ENCODE measurements around the gene TICRR.

TICRR gene

GRCh38 chr15:89668171-89668570, 92.9 kb downstream of the TICRR start:
- Histone ChIP-seq H3K4me2 (no peak overlapping the region), H3K4me1 (peaks cover 23% of the 10 kb centered on the region), H3K27me3 (peaks cover 32% of the 10 kb centered on the region), H3K4me3 (no peak overlapping the region), H3K9me3 (no peaks in the 10 kb centered on the region), H3K36me3 (no peaks in the 10 kb centered on the region), H4K20me1 (peaks cover 7% of the 10 kb centered on the region; the same call in 1 of the 2 replicates), H3K9ac (no peak overlapping the region), H3K27ac (no peak overlapping the region)
- no peak for TF ChIP-seq Cebpa-rat (IDR thresholded peaks at IDR 0.05)

- no peak for TF ChIP-seq Cebpa-rat (IDR thresholded peaks at IDR 0.05)
- no peak overlapping the region for H3K27ac ChIP-seq
- H3K4me1 ChIP-seq, result peaks cover 27% of the 10 kb centered on the region
- no peak overlapping the region for H3K4me3 ChIP-seq
- H3K36me3 ChIP-seq, result no peaks in the 10 kb centered on the region
- H3K9ac ChIP-seq, result no peak overlapping the region
- no peak overlapping the region for H3K4me2 ChIP-seq
- peaks cover 7% of the 10 kb centered on the region; the same call in 1 of the 2 replicates for H4K20me1 ChIP-seq
- H3K9me3 ChIP-seq, result no peaks in the 10 kb centered on the region
- H3K27me3 ChIP-seq, result peaks cover 29% of the 10 kb centered on the region
Measured at GRCh38 chr15:89669309-89669865, 94.1 kb downstream of the TICRR start.

- Histone ChIP-seq H3K9ac (no peak overlapping the region), H3K36me3 (no peaks in the 10 kb centered on the region), H4K20me1 (peaks cover 7% of the 10 kb centered on the region; the same call in 1 of the 2 replicates), H3K4me3 (no peak overlapping the region), H3K27me3 (peaks cover 24% of the 10 kb centered on the region), H3K4me2 (no peak overlapping the region), H3K27ac (no peak overlapping the region), H3K9me3 (no peaks in the 10 kb centered on the region), H3K4me1 (peaks cover 21% of the 10 kb centered on the region)
- TF ChIP-seq Cebpa-rat (IDR thresholded peaks at IDR 0.05), result no peak
Measured at GRCh38 chr15:89669941-89670340, 94.7 kb downstream of the TICRR start.

GRCh38 chr15:89670971-89671560, 95.8 kb downstream of the TICRR start:
- Histone ChIP-seq H4K20me1 (peaks cover 3% of the 10 kb centered on the region; the same call in 1 of the 2 replicates), H3K4me2 (no peak overlapping the region), H3K36me3 (no peaks in the 10 kb centered on the region), H3K4me3 (no peak overlapping the region), H3K9ac (no peak overlapping the region), H3K9me3 (no peaks in the 10 kb centered on the region), H3K4me1 (peaks cover 10% of the 10 kb centered on the region), H3K27ac (no peak overlapping the region), H3K27me3 (peaks cover 13% of the 10 kb centered on the region)
- no peak for TF ChIP-seq Cebpa-rat (IDR thresholded peaks at IDR 0.05)

- Histone ChIP-seq H3K27me3 (peaks cover 6% of the 10 kb centered on the region; the same call in 1 of the 2 replicates), H3K4me3 (no peak overlapping the region), H3K27ac (no peak overlapping the region), H3K4me1 (peaks cover 7% of the 10 kb centered on the region; the same call in 1 of the 2 replicates), H3K9ac (no peak overlapping the region), H3K9me3 (no peaks in the 10 kb centered on the region), H3K36me3 (no peaks in the 10 kb centered on the region), H3K4me2 (no peak overlapping the region), H4K20me1 (no peaks in the 10 kb centered on the region)
- TF ChIP-seq Cebpa-rat (IDR thresholded peaks at IDR 0.05), result no peak
Measured at GRCh38 chr15:89671687-89672086, 96.4 kb downstream of the TICRR start.

GRCh38 chr15:89672221-89673164, 97.2 kb downstream of the TICRR start:
- no peak overlapping the region for H3K4me3 ChIP-seq

GRCh38 chr15:89673165-89673512, 97.9 kb downstream of the TICRR start:
- Histone ChIP-seq H3K36me3 (no peaks in the 10 kb centered on the region), H3K27me3 (no peaks in the 10 kb centered on the region), H4K20me1 (no peaks in the 10 kb centered on the region), H3K9ac (no peak overlapping the region), H3K27ac (no peak overlapping the region), H3K4me1 (peaks cover 7% of the 10 kb centered on the region; the same call in 1 of the 2 replicates), H3K4me3 (no peak overlapping the region), H3K4me2 (no peak overlapping the region), H3K9me3 (no peaks in the 10 kb centered on the region)
- TF ChIP-seq Cebpa-rat (IDR thresholded peaks at IDR 0.05), result no peak

More at GRCh38 chr15:89672221-89673164, 97.2 kb downstream of the TICRR start:
- H3K9me3 ChIP-seq, result no peaks in the 10 kb centered on the region
- H3K27ac ChIP-seq, result no peak overlapping the region
- H4K20me1 ChIP-seq, result no peaks in the 10 kb centered on the region
- H3K4me2 ChIP-seq, result no peak overlapping the region
- no peak overlapping the region for H3K9ac ChIP-seq
- no peaks in the 10 kb centered on the region for H3K36me3 ChIP-seq
- H3K27me3 ChIP-seq, result no peaks in the 10 kb centered on the region
- no peak for TF ChIP-seq Cebpa-rat (IDR thresholded peaks at IDR 0.05)
- peaks cover 7% of the 10 kb centered on the region; the same call in 1 of the 2 replicates for H3K4me1 ChIP-seq

- no peak overlapping the region for H3K4me2 ChIP-seq
- H3K9ac ChIP-seq, result no peak overlapping the region
- no peaks in the 10 kb centered on the region for H3K9me3 ChIP-seq
- H3K4me1 ChIP-seq, result peaks cover 7% of the 10 kb centered on the region; the same call in 1 of the 2 replicates
- H3K27me3 ChIP-seq, result no peaks in the 10 kb centered on the region
- H3K36me3 ChIP-seq, result no peaks in the 10 kb centered on the region
- H3K4me3 ChIP-seq, result no peak overlapping the region
- H4K20me1 ChIP-seq, result no peaks in the 10 kb centered on the region
- H3K27ac ChIP-seq, result no peak overlapping the region
- TF ChIP-seq Cebpa-rat (IDR thresholded peaks at IDR 0.05), result no peak
Measured at GRCh38 chr15:89674526-89674925, 99.3 kb downstream of the TICRR start.

- Histone ChIP-seq H3K36me3 (no peaks in the 10 kb centered on the region), H3K27ac (no peak overlapping the region), H3K4me3 (no peak overlapping the region), H3K9me3 (no peaks in the 10 kb centered on the region), H3K4me2 (no peak overlapping the region), H3K27me3 (no peaks in the 10 kb centered on the region), H4K20me1 (no peaks in the 10 kb centered on the region), H3K9ac (no peak overlapping the region), H3K4me1 (peaks cover 7% of the 10 kb centered on the region; the same call in 1 of the 2 replicates)
- TF ChIP-seq Cebpa-rat (IDR thresholded peaks at IDR 0.05), result no peak
Measured at GRCh38 chr15:89675606-89676005, 100.3 kb downstream of the TICRR start.

- TF ChIP-seq Cebpa-rat (IDR thresholded peaks at IDR 0.05), result no peak
- no peak overlapping the region for H3K9ac ChIP-seq
- no peak overlapping the region for H3K4me3 ChIP-seq
- H3K9me3 ChIP-seq, result no peaks in the 10 kb centered on the region
- H3K4me2 ChIP-seq, result no peak overlapping the region
- no peaks in the 10 kb centered on the region for H4K20me1 ChIP-seq
- H3K36me3 ChIP-seq, result no peaks in the 10 kb centered on the region
- H3K4me1 ChIP-seq, result peaks cover 7% of the 10 kb centered on the region; the same call in 1 of the 2 replicates
- no peak overlapping the region for H3K27ac ChIP-seq
- H3K27me3 ChIP-seq, result no peaks in the 10 kb centered on the region
Measured at GRCh38 chr15:89677381-89677780, 102.1 kb downstream of the TICRR start.
